ENCODE results near the gene MAFB.

The MAFB gene

GRCh38 chr20:40677343-40677924 is 11.6 kb downstream of the MAFB start:
- no peak for TF ChIP-seq CTCF (IDR thresholded peaks at IDR 0.05)
- TF ChIP-seq ZFX (IDR thresholded peaks at IDR 0.05; ENCODE audit: borderline replicate concordance): no peak
- H3K27ac ChIP-seq: no peak overlapping the region

- H3K27ac ChIP-seq: no peak overlapping the region
- no peak for TF ChIP-seq ZFX (IDR thresholded peaks at IDR 0.05; ENCODE audit: borderline replicate concordance)
- no peak for TF ChIP-seq CTCF (IDR thresholded peaks at IDR 0.05)
Observed at GRCh38 chr20:40676491-40677269, 12.4 kb downstream of the MAFB start.

- H3K27ac ChIP-seq: no peak overlapping the region
- TF ChIP-seq CTCF (IDR thresholded peaks at IDR 0.05) (no peak), ZFX (IDR thresholded peaks at IDR 0.05; ENCODE audit: borderline replicate concordance) (no peak)
Observed at GRCh38 chr20:40675599-40676221, 13.3 kb downstream of the MAFB start.

- H3K27ac ChIP-seq: no peak overlapping the region
- TF ChIP-seq CTCF (IDR thresholded peaks at IDR 0.05): no peak
- no peak for TF ChIP-seq ZFX (IDR thresholded peaks at IDR 0.05; ENCODE audit: borderline replicate concordance)
Observed at GRCh38 chr20:40673442-40673841, 15.6 kb downstream of the MAFB start.

- TF ChIP-seq CTCF (IDR thresholded peaks at IDR 0.05): no peak
- no peak for TF ChIP-seq ZFX (IDR thresholded peaks at IDR 0.05; ENCODE audit: borderline replicate concordance)
- no peak overlapping the region for H3K27ac ChIP-seq
Observed at GRCh38 chr20:40672095-40672494, 16.9 kb downstream of the MAFB start.

GRCh38 chr20:40670253-40670652 is 18.8 kb downstream of the MAFB start:
- H3K27ac ChIP-seq: no peak overlapping the region
- TF ChIP-seq ZFX (IDR thresholded peaks at IDR 0.05; ENCODE audit: borderline replicate concordance) (no peak), CTCF (IDR thresholded peaks at IDR 0.05) (no peak)

- H3K27ac ChIP-seq: no peak overlapping the region
- TF ChIP-seq CTCF (IDR thresholded peaks at IDR 0.05): no peak
- TF ChIP-seq ZFX (IDR thresholded peaks at IDR 0.05; ENCODE audit: borderline replicate concordance): no peak
Observed at GRCh38 chr20:40669692-40670091, 19.3 kb downstream of the MAFB start.
